Endothelial cell of umbilical vein (primary cell): ENCODE data around the gene SLC12A4. TPM values are rescaled to one million over a fixed set of nuclear protein-coding genes. Genes with fewer than 3 reads are reported as not detected.

Experiments used
- BruUV-seq: library from RNA; stranded (reverse); fragments of 400-500 nt; replicated peaks from 2 replicates; lab custom pipeline; 2021; lab: Mats Ljungman, UMichigan
- CTCF ChIA-PET: fragments of 300-600, 350-600 bp; sonication (Branson Sonifier 250); formaldehyde crosslinking; loops from one replicate; lab custom pipeline; 2021; ENCODE audit warnings: antibody characterized with exemption, inconsistent platforms; lab: Charles Lee
- POLR2A ChIA-PET: fragments of 300-600, 350-600 bp; sonication (Branson Sonifier 250); formaldehyde crosslinking; loops from one replicate; lab custom pipeline; 2021; ENCODE audit warnings: antibody characterized with exemption, inconsistent platforms; lab: Charles Lee
- DNase-seq: peaks from one replicate; pipeline ENCODE4 v3.0.0-alpha.2; 2011; ENCODE audit warnings: low read depth, low spot score
- FAIRE-seq: peaks from 2 replicates; lab custom pipeline; 2011; peaks lifted over from hg19 to GRCh38; lab: Jason Lieb, UNC
- H2AFZ ChIP-seq: 2 replicates; pipeline ENCODE4 v1.6.0; 2012; ENCODE audit warnings: low read depth, low read length, control low read depth, inconsistent platforms
- H3K27ac ChIP-seq: 2 replicates; pipeline ENCODE4 v1.5.1; 2011; ENCODE audit warnings: low read depth, mild to moderate bottlenecking, control low read depth, low read length, moderate library complexity; ENCODE audit not compliant: insufficient read depth
- H3K27me3 ChIP-seq, 2 experiments: 2 replicates each; pipeline versions ENCODE4 v1.6.0 to v1.6.1; 2011; ENCODE audit warnings: low read length in 2 of 2, mixed read lengths in 1 of 2; ENCODE audit not compliant: control insufficient read depth in 2 of 2, insufficient read depth in 2 of 2
- H3K36me3 ChIP-seq, 2 experiments: 2 replicates in 1 of 2; 3 replicates in 1 of 2; pipeline ENCODE4 v1.5.1; 2011; ENCODE audit warnings: low read length in 2 of 2, mild to moderate bottlenecking in 1 of 2, moderate library complexity in 1 of 2; ENCODE audit not compliant: control insufficient read depth in 2 of 2, insufficient read depth in 2 of 2; ENCODE audit errors: extremely low read depth in 1 of 2
- H3K4me1 ChIP-seq: 3 replicates; pipeline ENCODE4 v1.5.1; 2011; ENCODE audit warnings: mild to moderate bottlenecking, low read length; ENCODE audit not compliant: control insufficient read depth, insufficient read depth; ENCODE audit errors: extremely low read depth
- H3K4me2 ChIP-seq: 2 replicates; pipeline ENCODE4 v1.6.1; 2011; ENCODE audit warnings: low read length, control low read depth, mixed read lengths; ENCODE audit not compliant: insufficient read depth
- H3K4me3 ChIP-seq, 3 experiments: fragments of 200-600 bp in 1 of 3; sonication (generic), shearing (Covaris generic) in 1 of 3; replicated peaks in 1 of 3; 2 replicates each; pipeline ENCODE4 v1.5.1; 2011 to 2016; ENCODE audit warnings: control low read depth in 3 of 3, low read length in 3 of 3, mild to moderate bottlenecking in 2 of 3, inconsistent platforms in 1 of 3, low read depth in 1 of 3, moderate library complexity in 1 of 3; ENCODE audit not compliant: insufficient read depth in 1 of 3
- H3K79me2 ChIP-seq: 2 replicates; pipeline ENCODE4 v1.6.0; 2012; ENCODE audit warnings: low read length, inconsistent platforms; ENCODE audit not compliant: control insufficient read depth, insufficient read depth
- H3K9ac ChIP-seq: replicated peaks from 2 replicates; pipeline ENCODE3; 2011; ENCODE audit warnings: low read length, control low read depth; ENCODE audit not compliant: insufficient read depth; ENCODE audit errors: extremely low read depth
- H3K9me1 ChIP-seq: replicated peaks from 3 replicates; pipeline ENCODE4 v1.6.0; 2011; ENCODE audit warnings: mild to moderate bottlenecking, low read length; ENCODE audit not compliant: control insufficient read depth, insufficient read depth; ENCODE audit errors: extremely low read depth
- H3K9me3 ChIP-seq: replicated peaks from 2 replicates; pipeline ENCODE4 v1.5.1; 2012; ENCODE audit warnings: low read length, inconsistent platforms; ENCODE audit not compliant: control insufficient read depth, insufficient read depth
- H4K20me1 ChIP-seq: replicated peaks from 2 replicates; pipeline ENCODE3; 2011; ENCODE audit warnings: mild to moderate bottlenecking, low read length; ENCODE audit not compliant: control insufficient read depth, insufficient read depth; ENCODE audit errors: extremely low read depth
- FOS ChIP-seq: IDR thresholded peaks from 2 replicates; pipeline ENCODE4 v1.6.1; 2011; ENCODE audit warnings: mild to moderate bottlenecking, low read length, moderate library complexity, borderline replicate concordance; ENCODE audit not compliant: insufficient read depth
- GATA2 ChIP-seq: IDR thresholded peaks from 2 replicates; pipeline ENCODE4 v1.7.0; 2011; ENCODE audit warnings: low read depth, mild to moderate bottlenecking, moderate library complexity, mixed read lengths, low read length; ENCODE audit not compliant: insufficient read length, insufficient read depth
- JUN ChIP-seq: IDR thresholded peaks from 2 replicates; pipeline ENCODE4 v1.6.1; 2011; ENCODE audit warnings: borderline replicate concordance, low read depth; ENCODE audit not compliant: insufficient read length, insufficient read depth
- MYC ChIP-seq: IDR thresholded peaks from one replicate; pipeline ENCODE4 v1.6.1; 2011; ENCODE audit warnings: mild to moderate bottlenecking, low read depth, low read length
- POLR2A ChIP-seq: IDR thresholded peaks from 2 replicates; pipeline ENCODE4 v1.6.1; 2012; ENCODE audit warnings: low read depth, mild to moderate bottlenecking, control low read depth, low read length
- POLR2AphosphoS5 ChIP-seq: IDR thresholded peaks from 2 replicates; pipeline ENCODE4 v1.6.1; 2012; ENCODE audit warnings: low read depth, mild to moderate bottlenecking, control low read depth, low read length, moderate library complexity; ENCODE audit not compliant: insufficient read depth
- dilution Hi-C: fragments of 300-500 bp; cut with MboI; formaldehyde crosslinking; loops from one replicate; pipeline ENCODE4 v1.15.0; 2019; ENCODE audit warnings: low sequenced_read_pairs; ENCODE audit not compliant: extremely low pct_ligation_motif_present
- intact Hi-C: fragments of 100-400 bp; cut with micrococcal nuclease; formaldehyde crosslinking; loops from one replicate; pipeline ENCODE4 v1.10.0; 2022
- polyA plus RNA-seq, 4 experiments: library from polyadenylated mRNA; depleted of rRNA in 3 of 4; stranded (reverse) in 3 of 4; unstranded in 1 of 4; fragments of >200 nt; gene quantifications; 2 replicates each; pipeline versions ENCODE4 v1.2.1 to v1.2.3, GENCODE V29; 2011 to 2012; ENCODE audit warnings: missing spikeins in 1 of 4
- total RNA-seq: library from RNA; stranded (reverse); gene quantifications from 2 replicates; pipeline ENCODE4 v1.2.3, GENCODE V29; 2021
- TF ChIP-seq, protein P1 (sequence below), 2 donors: IDR thresholded peaks; 1 replicate in 1 of 2; 2 replicates in 1 of 2; pipeline ENCODE4 v1.5.1; 2011; ENCODE audit warnings: low read length in 2 of 2, mild to moderate bottlenecking in 2 of 2, moderate library complexity in 2 of 2, control low read depth in 1 of 2, inconsistent platforms in 1 of 2, low read depth in 1 of 2; ENCODE audit not compliant: insufficient read depth in 1 of 2; ENCODE audit errors: extremely low read depth in 1 of 2

Gene SLC12A4
- total and polyA plus RNA-seq, 2 donors (not counting 3 experiments of a cell fraction or from before 2014, with no cell fraction given), result 110 to 114 TPM

DNA sequence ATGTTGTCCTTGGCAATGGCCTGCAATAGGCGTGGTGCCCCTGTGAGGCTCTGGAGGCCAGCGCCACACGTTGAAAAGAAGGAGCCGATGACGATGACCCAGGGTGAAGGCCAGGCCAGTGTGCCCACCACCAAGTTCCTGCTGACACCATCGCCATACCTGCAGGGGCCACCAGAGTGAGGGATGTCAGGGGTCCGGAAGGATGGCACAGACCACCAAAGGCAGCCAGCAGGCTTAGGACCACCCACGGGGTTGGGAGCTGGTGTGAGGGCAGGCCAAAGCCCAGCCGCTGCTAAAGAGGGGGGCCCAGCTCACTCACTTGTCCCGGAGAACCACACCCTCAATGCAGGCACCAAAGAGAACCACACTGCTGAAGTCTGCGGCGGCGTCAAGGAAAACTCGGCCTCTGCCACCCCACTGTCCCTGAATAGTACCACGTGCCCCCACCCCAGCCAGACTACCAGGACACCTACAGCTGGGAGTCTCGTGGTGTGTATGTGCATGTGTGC is 18.0 kb downstream of the SLC12A4 start:
- Histone ChIP-seq H3K9ac (no peak overlapping the region), H4K20me1 (no peaks in the 10 kb centered on the region), H3K27me3 (no peaks in the 10 kb centered on the region), H3K36me3 (peaks cover 28 to 81% of the 10 kb centered on the region in 2 experiments), H3K9me1 (no peaks in the 10 kb centered on the region), H2AFZ (no peak overlapping the region), H3K4me3 (no peak overlapping the region), H3K4me2 (no peak overlapping the region), H3K9me3 (no peaks in the 10 kb centered on the region), H3K79me2 (no peaks in the 10 kb centered on the region), H3K4me1 (no peaks in the 10 kb centered on the region), H3K27ac (no peak overlapping the region)
- BruUV-seq, result no TSS peak
- CTCF ChIA-PET, result interaction anchor here (0.8 to 2.8 kb wide), 4 partner anchors 24 to 95 kb away, joined by 3 to 9 read pairs (median 3); partner anchors contain the start of gene NRN1L
- FAIRE-seq, result no peak
- no peak for DNase-seq
- intact Hi-C loops, result no loop called here
- TF ChIP-seq FOS, result no peak
- no peak for TF ChIP-seq POLR2AphosphoS5
- TF ChIP-seq GATA2, result no peak
- TF ChIP-seq POLR2A, result no peak
- POLR2A ChIA-PET, result no interaction called here
- dilution Hi-C loops, result no loop called here

DNA sequence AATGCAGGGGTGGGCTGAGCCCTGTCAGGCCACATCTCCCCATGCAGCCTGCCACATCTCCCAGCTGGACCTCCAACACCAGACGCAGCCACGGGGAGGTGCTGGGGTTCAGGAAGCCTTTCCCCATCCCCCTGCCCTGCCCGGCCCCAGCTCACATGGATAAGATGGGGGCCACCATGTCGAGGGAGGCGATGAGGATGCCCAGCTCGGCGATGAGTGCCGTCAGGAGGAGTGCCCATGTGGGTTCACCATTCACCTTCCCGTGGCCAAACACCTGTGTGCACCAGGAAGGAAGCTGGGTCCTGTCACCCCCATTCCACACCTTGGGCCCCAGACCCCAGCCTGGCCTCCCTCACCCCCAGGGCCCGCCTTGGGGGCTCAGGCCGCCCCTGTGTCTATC is 18.8 kb downstream of the SLC12A4 start:
- H4K20me1 ChIP-seq, result no peaks in the 10 kb centered on the region
- no peak overlapping the region for H3K27ac ChIP-seq
- TF ChIP-seq FOS (no peak), JUN (no peak), GATA2 (no peak), MYC (no peak), POLR2AphosphoS5 (no peak)
- TF ChIP-seq, protein P1, sequence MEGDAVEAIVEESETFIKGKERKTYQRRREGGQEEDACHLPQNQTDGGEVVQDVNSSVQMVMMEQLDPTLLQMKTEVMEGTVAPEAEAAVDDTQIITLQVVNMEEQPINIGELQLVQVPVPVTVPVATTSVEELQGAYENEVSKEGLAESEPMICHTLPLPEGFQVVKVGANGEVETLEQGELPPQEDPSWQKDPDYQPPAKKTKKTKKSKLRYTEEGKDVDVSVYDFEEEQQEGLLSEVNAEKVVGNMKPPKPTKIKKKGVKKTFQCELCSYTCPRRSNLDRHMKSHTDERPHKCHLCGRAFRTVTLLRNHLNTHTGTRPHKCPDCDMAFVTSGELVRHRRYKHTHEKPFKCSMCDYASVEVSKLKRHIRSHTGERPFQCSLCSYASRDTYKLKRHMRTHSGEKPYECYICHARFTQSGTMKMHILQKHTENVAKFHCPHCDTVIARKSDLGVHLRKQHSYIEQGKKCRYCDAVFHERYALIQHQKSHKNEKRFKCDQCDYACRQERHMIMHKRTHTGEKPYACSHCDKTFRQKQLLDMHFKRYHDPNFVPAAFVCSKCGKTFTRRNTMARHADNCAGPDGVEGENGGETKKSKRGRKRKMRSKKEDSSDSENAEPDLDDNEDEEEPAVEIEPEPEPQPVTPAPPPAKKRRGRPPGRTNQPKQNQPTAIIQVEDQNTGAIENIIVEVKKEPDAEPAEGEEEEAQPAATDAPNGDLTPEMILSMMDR (IDR thresholded peaks at IDR 0.05; ENCODE audit: extremely low read depth in 1 of 2, insufficient read depth in 1 of 2, low read depth in 1 of 2, low read length in 2 of 2), result no peak
- H3K4me3 ChIP-seq, result no peak overlapping the region
- H3K27me3 ChIP-seq, result no peaks in the 10 kb centered on the region
- no peak overlapping the region for H2AFZ ChIP-seq
- H3K36me3 ChIP-seq, result peaks cover 32 to 82% of the 10 kb centered on the region in 2 experiments
- H3K4me2 ChIP-seq, result no peak overlapping the region
- no TSS peak for BruUV-seq
- POLR2A ChIA-PET, result no interaction called here
- dilution Hi-C loops (no loop called here), intact Hi-C loops (no loop called here)
- DNase-seq, result no peak
- FAIRE-seq, result no peak
- H3K79me2 ChIP-seq, result no peaks in the 10 kb centered on the region
- no peak overlapping the region for H3K9ac ChIP-seq
- H3K9me3 ChIP-seq, result no peaks in the 10 kb centered on the region
- CTCF ChIA-PET, result interaction anchor here (0.8 to 2.8 kb wide), 4 partner anchors 24 to 94 kb away, joined by 3 to 9 read pairs (median 3); partner anchors contain the start of gene NRN1L
- H3K4me1 ChIP-seq, result no peaks in the 10 kb centered on the region
- H3K9me1 ChIP-seq, result no peaks in the 10 kb centered on the region
